Measurements from ENCODE around the gene ACTBL2.

ACTBL2 gene

GRCh38 chr5:57448287-57448686, 34.3 kb downstream of the ACTBL2 start:
- no peak for DNase-seq

- DNase-seq: no peak
These were observed 35.0 kb downstream of the ACTBL2 start for GRCh38 chr5:57447658-57448057.

DNA sequence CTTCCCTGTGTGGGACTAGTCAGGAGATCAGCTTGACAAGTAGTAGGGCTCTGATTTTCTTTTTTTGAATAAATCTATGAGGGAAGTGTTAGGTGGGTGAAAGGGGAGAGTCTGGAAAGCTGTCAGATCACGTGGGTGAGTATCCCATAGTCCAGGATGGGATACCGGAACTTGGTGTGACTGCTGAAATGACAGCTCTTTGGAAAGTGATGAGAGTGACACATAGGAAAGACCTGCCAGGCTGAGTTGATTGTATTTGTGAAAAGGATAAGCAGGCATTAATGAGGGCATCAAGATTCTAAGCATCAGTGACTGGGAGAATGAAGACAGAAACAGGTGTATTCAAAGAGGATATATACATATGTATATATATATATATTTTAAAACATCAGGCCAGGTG, 35.6 kb downstream of the ACTBL2 start:
- DNase-seq: no peak

DNA sequence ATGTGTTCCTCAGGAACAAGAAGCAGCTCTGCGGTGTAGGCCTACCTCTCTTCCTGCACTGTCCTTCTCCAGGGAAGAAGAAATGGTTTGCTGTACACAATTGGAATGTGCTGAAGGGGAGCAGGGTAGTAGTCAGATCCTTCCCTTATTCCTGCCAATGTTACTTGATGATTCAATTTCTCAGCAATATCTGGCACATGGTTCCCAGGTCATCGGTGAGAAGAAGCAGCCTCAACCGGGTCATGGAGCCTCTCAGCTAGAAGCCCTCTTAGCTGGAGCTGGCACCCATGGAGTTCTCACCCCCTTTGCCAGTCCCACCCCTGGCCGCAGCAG, 36.9 kb downstream of the ACTBL2 start:
- DNase-seq: no peak

DNA sequence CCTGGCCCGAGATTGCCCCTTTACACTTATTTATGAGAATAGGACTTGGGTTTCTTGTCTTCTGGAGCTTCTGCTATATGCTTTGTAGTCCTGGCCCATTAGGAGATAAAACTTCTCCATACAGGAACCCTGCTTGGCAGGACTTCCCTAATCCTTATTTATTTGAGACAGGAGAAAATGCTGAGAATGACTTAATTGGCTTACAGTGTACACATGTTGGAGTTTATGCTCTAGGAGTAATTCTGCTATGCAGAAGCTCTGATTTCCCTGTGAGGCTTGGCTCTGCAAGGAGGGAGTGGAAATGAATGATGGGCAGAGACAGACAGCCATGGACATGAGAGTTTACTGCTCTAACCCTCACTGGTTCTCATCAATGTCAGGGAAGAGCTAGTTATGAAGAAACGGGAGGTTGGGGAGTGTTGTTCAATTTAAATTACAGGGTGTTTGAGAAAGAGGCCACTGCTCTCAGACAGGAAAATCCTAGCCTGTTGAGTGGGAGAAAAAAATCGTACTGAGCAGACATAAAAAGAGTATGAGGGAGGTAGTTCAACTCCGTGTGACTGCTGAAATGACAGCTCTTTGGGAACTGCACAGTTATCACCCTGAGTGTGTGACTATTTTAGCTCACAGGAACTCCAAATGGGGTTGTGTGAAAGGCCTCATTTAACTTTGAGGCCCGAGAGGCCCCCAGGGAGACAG, 37.5 kb downstream of the ACTBL2 start:
- DNase-seq: no peak

DNA sequence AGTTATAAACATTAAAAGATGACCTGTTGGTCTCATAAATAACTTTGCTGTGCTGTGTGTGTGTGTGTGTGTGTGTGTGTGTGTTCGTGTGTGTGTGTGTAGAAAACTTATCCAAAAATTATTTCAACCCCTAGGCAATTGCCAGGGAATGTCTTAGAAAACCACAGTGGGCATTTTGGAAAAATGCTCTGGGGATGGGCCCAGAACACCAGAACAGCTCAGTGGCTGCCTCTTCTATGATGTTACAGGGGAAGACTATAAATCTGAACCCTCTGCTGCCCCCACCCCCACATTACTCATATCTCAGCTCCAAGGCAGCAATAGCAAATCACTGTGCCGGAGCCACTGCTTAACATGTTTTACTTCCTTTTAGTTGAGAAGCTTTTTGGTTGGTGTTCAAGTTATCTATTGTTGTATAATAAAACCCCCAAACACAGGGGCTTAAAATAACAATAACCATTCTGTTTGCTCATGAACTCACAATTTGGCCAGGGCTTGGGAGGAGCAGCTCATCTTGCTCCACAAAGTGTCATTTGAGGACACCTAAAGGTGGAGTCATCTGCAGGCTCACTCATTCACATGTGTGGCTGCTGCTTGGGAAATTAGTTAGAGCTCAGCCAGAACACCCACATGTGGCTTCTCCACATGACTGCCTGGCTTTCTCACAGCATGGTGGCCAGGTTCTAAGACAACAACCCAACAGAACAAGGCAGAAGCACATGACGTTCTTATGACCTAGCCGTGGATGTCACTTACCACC, 40.4 kb downstream of the ACTBL2 start:
- no peak for DNase-seq

- no peak for DNase-seq
These were observed 41.1 kb downstream of the ACTBL2 start for GRCh38 chr5:57441557-57441956.

DNA sequence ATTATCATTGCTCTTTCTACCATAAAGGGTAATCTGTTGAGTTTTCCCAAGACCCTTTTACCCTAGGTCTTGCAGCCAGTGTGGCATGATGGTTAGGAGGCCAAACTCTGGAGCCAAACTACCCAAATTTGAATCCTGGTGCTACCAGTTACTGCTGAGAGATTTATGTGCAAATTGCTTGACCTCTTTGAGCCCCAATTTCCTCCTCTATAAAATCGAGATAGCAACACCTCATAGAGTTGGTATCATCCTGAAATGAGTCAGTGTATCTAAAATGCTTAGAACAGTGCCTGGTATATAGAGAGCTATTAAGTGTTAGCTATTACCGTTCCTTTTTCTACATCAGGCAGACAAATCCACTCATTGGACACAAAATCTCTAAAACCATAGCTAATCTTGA, 43.0 kb downstream of the ACTBL2 start:
- DNase-seq: no peak

DNA sequence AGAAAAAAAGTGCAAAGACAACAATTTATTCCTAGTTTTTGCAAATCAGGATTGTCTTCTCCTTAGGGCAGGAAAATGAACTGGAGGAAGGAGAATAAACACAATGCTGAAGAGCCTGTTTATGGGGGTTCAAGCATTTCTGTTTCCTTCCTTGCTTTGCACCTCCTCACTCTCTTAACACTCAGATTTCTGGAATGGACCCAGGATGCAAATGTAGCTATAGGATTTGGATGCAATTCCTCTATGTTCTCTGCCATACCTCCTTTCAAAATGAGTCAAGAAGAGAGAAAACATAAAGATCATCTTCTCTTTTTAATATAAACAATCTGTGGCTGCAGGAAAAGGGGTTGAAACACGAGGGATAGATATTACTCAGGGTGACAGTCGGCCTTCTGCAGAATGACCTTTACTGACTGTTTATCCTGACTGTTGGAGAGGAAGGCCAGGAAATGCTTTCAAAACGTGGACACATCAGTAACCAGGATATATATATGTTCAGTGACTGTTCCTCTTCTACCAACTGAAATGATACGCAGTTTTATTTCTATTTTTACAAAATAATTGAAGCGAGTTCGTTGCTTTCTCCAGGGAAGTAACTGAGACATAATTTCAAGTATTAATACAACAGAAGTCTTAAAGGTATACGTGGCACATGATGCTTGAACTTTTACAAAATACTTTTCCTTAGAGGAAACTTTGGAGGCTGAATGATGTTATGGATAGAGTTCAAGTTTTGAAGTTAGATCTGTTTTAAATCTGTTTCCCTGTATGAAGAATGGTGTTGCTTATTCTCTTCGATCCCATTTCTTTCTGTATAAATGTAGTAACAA, 44.4 kb downstream of the ACTBL2 start:
- DNase-seq: no peak

- no peak for DNase-seq
These were observed 46.0 kb downstream of the ACTBL2 start for GRCh38 chr5:57436586-57436985.

GRCh38 chr5:57435701-57436134, 46.9 kb downstream of the ACTBL2 start:
- DNase-seq: no peak

DNA sequence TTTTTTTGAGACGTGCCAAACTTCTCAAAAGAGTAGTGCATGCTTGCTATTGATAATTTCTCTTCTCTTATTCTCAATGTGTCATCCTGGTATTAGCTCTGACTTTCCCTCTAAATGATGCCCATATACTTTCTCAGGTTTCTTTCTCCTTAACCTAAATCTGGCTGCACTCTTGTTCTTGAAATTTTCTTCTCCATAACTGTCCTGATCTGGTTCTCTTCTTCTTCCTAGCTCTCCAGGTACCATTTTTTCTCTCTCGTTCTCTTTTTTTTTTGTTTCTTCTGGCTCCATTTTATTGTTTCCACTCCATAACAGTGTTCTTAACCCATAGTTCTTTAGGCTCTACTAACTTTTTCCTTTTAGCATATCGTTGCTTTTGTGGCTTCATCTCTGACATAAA, 47.9 kb downstream of the ACTBL2 start:
- DNase-seq: no peak

DNA sequence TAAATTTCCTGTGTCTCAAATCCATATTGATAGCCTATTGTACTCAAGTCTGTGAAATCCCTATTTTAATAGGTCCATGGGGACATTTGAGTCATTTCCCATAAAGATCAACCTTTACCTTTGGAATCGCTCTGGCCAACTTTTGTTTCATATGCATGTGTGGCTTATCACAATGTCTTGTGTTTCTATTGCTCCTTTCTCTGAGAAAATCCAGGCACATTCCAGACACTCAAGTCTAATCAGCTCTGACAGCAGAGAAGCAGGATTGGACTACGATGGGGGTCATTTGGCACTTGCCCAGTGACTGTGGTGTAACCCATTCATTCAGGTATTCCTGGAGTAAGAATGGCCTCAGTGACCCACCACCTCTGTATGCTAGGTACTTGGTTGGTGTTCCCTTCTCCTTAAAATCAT, 48.4 kb downstream of the ACTBL2 start:
- DNase-seq: no peak

- DNase-seq: no peak
These were observed 49.7 kb downstream of the ACTBL2 start for GRCh38 chr5:57432876-57433275.

GRCh38 chr5:57431759-57432158, 50.9 kb downstream of the ACTBL2 start:
- DNase-seq: no peak

All from NCI-H1930 (cell line).